Parathyroid adenoma (tissue), 2 donors: ENCODE results near the gene FAM98C.

Source experiments
- H2AFZ ChIP-seq: fragments of 300-600 bp; sonication (generic); one replicate; pipeline ENCODE4 v1.7.0; 2017; ENCODE audit warnings: antibody characterized with exemption, mild to moderate bottlenecking
- H3K27ac ChIP-seq: fragments of 300-600 bp; sonication (generic); one replicate; pipeline ENCODE4 v1.7.0; 2017
- H3K27me3 ChIP-seq: fragments of 300-600 bp; sonication (generic); one replicate; pipeline ENCODE4 v1.7.0; 2017; ENCODE audit warnings: low read length; ENCODE audit not compliant: control insufficient read depth, insufficient read depth
- H3K36me3 ChIP-seq: fragments of 300-600 bp; sonication (generic); one replicate; pipeline ENCODE4 v1.7.0; 2017; ENCODE audit warnings: low read length; ENCODE audit not compliant: control insufficient read depth, insufficient read depth
- H3K4me1 ChIP-seq: fragments of 300-600 bp; sonication (generic); one replicate; pipeline ENCODE4 v1.7.0; 2017; ENCODE audit warnings: control low read depth
- H3K4me2 ChIP-seq: fragments of 300-600 bp; sonication (generic); one replicate; pipeline ENCODE4 v1.7.0; 2017; ENCODE audit warnings: low read length
- H3K4me3 ChIP-seq: fragments of 300-600 bp; sonication (generic); one replicate; pipeline ENCODE4 v1.7.0; 2017; ENCODE audit warnings: low read depth, low read length
- H3K79me2 ChIP-seq: fragments of 300-600 bp; sonication (generic); one replicate; pipeline ENCODE4 v1.7.0; 2017; ENCODE audit warnings: control low read depth
- H3K9ac ChIP-seq: fragments of 300-600 bp; sonication (generic); one replicate; pipeline ENCODE4 v1.7.0; 2017; ENCODE audit warnings: mild to moderate bottlenecking
- H3K9me3 ChIP-seq: fragments of 300-600 bp; sonication (generic); one replicate; pipeline ENCODE4 v1.7.0; 2017; ENCODE audit warnings: low read length; ENCODE audit not compliant: control insufficient read depth
- CTCF ChIP-seq: fragments of 300-600 bp; sonication (generic); IDR thresholded peaks from one replicate; pipeline ENCODE4 v1.7.0; 2017; ENCODE audit warnings: antibody characterized with exemption, mild to moderate bottlenecking
- donor health status: primary hyperparathyroidism.

The FAM98C gene

GRCh38 chr19:38384209-38385027, 18.5 kb upstream of the FAM98C start:
- Histone ChIP-seq H3K9ac (no peak overlapping the region), H3K4me2 (no peak overlapping the region), H3K4me1 (no peaks in the 10 kb centered on the region), H3K4me3 (no peak overlapping the region), H2AFZ (no peak overlapping the region), H3K36me3 (no peaks in the 10 kb centered on the region), H3K9me3 (no peaks in the 10 kb centered on the region), H3K27me3 (no peaks in the 10 kb centered on the region), H3K27ac (no peak overlapping the region), H3K79me2 (peaks cover 5% of the 10 kb centered on the region)
- no peak for TF ChIP-seq CTCF

- no peak for TF ChIP-seq CTCF
- Histone ChIP-seq H3K36me3 (no peaks in the 10 kb centered on the region), H3K27ac (no peak overlapping the region), H3K9ac (no peak overlapping the region), H3K79me2 (peaks cover 3% of the 10 kb centered on the region), H3K4me2 (no peak overlapping the region), H3K4me1 (no peaks in the 10 kb centered on the region), H3K4me3 (no peak overlapping the region), H3K9me3 (no peaks in the 10 kb centered on the region), H2AFZ (no peak overlapping the region), H3K27me3 (no peaks in the 10 kb centered on the region)
These were observed 17.7 kb upstream of the FAM98C start for GRCh38 chr19:38385057-38385803.

GRCh38 chr19:38385804-38386257, 17.1 kb upstream of the FAM98C start:
- Histone ChIP-seq H3K79me2 (peaks cover 3% of the 10 kb centered on the region), H3K36me3 (no peaks in the 10 kb centered on the region), H3K9me3 (no peaks in the 10 kb centered on the region), H3K4me2 (no peak overlapping the region), H3K4me1 (no peaks in the 10 kb centered on the region), H3K4me3 (no peak overlapping the region), H2AFZ (no peak overlapping the region), H3K9ac (no peak overlapping the region), H3K27ac (no peak overlapping the region), H3K27me3 (no peaks in the 10 kb centered on the region)
- no peak for TF ChIP-seq CTCF

GRCh38 chr19:38386300-38386970, 16.5 kb upstream of the FAM98C start:
- Histone ChIP-seq H2AFZ (no peak overlapping the region), H3K27me3 (no peaks in the 10 kb centered on the region), H3K27ac (no peak overlapping the region), H3K9ac (no peak overlapping the region), H3K9me3 (no peaks in the 10 kb centered on the region), H3K4me1 (no peaks in the 10 kb centered on the region), H3K4me3 (no peak overlapping the region), H3K79me2 (peaks cover under 1% of the 10 kb centered on the region), H3K4me2 (no peak overlapping the region), H3K36me3 (no peaks in the 10 kb centered on the region)
- no peak for TF ChIP-seq CTCF
